Mesendoderm (in vitro differentiated cells): ENCODE data around the gene ATP1A2.

ENCODE experiments used
- DNase-seq: peaks from one replicate; pipeline ENCODE4 v3.0.0; 2013
- H2AK5ac ChIP-seq: 2 replicates; pipeline ENCODE4 v1.6.1; 2013; ENCODE audit warnings: low read length, inconsistent platforms
- H2BK120ac ChIP-seq: 2 replicates; pipeline ENCODE4 v1.6.1; 2013; ENCODE audit warnings: low read depth, mild to moderate bottlenecking, low read length, moderate library complexity, mixed read lengths
- H2BK15ac ChIP-seq: replicated peaks from 2 replicates; pipeline ENCODE4 v1.6.1; 2013; ENCODE audit warnings: low read depth, mild to moderate bottlenecking, moderate library complexity
- H2BK5ac ChIP-seq: 2 replicates; pipeline ENCODE4 v1.6.1; 2013; ENCODE audit warnings: low read length, inconsistent platforms
- H3K18ac ChIP-seq: 2 replicates; pipeline ENCODE4 v1.6.1; 2013; ENCODE audit warnings: mild to moderate bottlenecking, low read length, mixed read lengths
- H3K23ac ChIP-seq: one replicate; pipeline ENCODE4 v1.6.1; 2013; ENCODE audit warnings: low read length
- H3K27ac ChIP-seq: 2 replicates; pipeline ENCODE4 v1.5.1; 2013; ENCODE audit warnings: low read depth, mild to moderate bottlenecking, inconsistent platforms, low read length, moderate library complexity
- H3K27me3 ChIP-seq: 2 replicates; pipeline ENCODE4 v1.6.1; 2013; ENCODE audit warnings: low read length, control low read depth, mild to moderate bottlenecking, inconsistent platforms; ENCODE audit not compliant: insufficient read depth, poor library complexity
- H3K36me3 ChIP-seq: 2 replicates; pipeline ENCODE4 v1.6.1; 2013; ENCODE audit warnings: low read length, inconsistent platforms; ENCODE audit not compliant: control insufficient read depth, insufficient read depth
- H3K4ac ChIP-seq: one replicate; pipeline ENCODE4 v1.6.1; 2013; ENCODE audit warnings: low read depth, mild to moderate bottlenecking, low read length, moderate library complexity
- H3K4me1 ChIP-seq: 2 replicates; pipeline ENCODE4 v1.6.1; 2013; ENCODE audit warnings: low read depth, low read length, inconsistent platforms; ENCODE audit not compliant: control insufficient read depth
- H3K4me2 ChIP-seq: 2 replicates; pipeline ENCODE4 v1.6.1; 2013; ENCODE audit warnings: low read length
- H3K4me3 ChIP-seq: 2 replicates; pipeline ENCODE4 v1.5.1; 2013; ENCODE audit warnings: mild to moderate bottlenecking, low read length
- H3K56ac ChIP-seq: one replicate; pipeline ENCODE4 v1.6.1; 2013; ENCODE audit warnings: low read length
- H3K79me1 ChIP-seq: 2 replicates; pipeline ENCODE4 v1.6.1; 2013; ENCODE audit warnings: low read length, inconsistent platforms
- H3K79me2 ChIP-seq: 2 replicates; pipeline ENCODE4 v1.6.1; 2013; ENCODE audit warnings: mild to moderate bottlenecking, low read length; ENCODE audit not compliant: control insufficient read depth, insufficient read depth
- H3K9ac ChIP-seq: 2 replicates; pipeline ENCODE4 v1.6.1; 2013; ENCODE audit warnings: low read length, inconsistent platforms
- H4K5ac ChIP-seq: one replicate; pipeline ENCODE4 v1.6.1; 2013; ENCODE audit warnings: low read length
- H4K8ac ChIP-seq: one replicate; pipeline ENCODE4 v1.6.1; 2013; ENCODE audit warnings: low read depth, mild to moderate bottlenecking, control low read depth, low read length, moderate library complexity
- WGBS: extraction: QIAGEN DNeasy Blood & Tissue Kit; methylation state at CpG from one replicate; pipeline ENCODE4 v1.1.7; 2013; ENCODE audit warnings: low lambda C conversion rate, missing lambda C conversion rate; ENCODE audit not compliant: insufficient coverage; ENCODE audit errors: extremely low coverage; 5-methylcytosine and 5-hydroxymethylcytosine counted together

Gene ATP1A2

DNA sequence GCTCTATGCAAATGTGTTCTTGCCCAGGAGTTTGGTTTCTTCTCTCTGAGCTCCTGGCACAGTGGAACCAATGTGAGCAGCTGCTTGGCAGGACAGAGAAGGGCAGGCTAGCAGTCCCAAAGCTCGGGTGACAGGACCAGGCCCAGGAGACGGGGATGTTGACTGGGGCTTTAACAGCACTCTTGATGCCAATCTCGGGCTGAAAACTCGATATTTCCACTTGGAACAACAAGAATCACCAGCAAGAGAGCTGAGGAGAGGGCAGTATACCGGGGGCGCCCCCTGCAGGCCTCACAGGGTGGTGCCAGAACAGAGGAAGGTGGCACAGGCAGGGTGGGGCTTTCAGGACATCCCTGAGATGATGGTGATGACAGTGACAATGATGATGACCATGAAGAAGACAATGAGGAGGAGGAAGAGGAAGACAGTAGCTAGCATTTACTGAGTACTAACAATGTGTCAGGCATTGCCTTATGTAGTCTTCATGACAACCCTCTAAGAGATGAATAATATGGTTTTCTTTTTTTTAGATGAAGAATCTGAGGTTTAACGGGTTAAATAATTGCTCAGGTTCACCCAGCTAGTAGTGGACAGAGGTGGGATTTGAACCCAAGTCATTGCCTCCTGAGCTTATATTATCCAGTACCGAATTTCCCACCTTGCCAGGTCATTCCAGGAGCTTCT lies 36.9 kb upstream of the ATP1A2 start:
- Histone ChIP-seq H2AK5ac (no peak overlapping the region), H3K79me1 (no peaks in the 10 kb centered on the region), H4K5ac (no peak overlapping the region), H3K4me1 (no peaks in the 10 kb centered on the region), H4K8ac (no peak overlapping the region), H2BK120ac (no peak overlapping the region), H3K9ac (no peak overlapping the region), H3K36me3 (no peaks in the 10 kb centered on the region), H2BK5ac (no peak overlapping the region), H3K56ac (no peak overlapping the region), H3K4me2 (no peak overlapping the region), H3K27ac (no peak overlapping the region), H3K18ac (no peak overlapping the region), H3K4ac (no peak overlapping the region), H3K23ac (no peak overlapping the region), H3K79me2 (no peaks in the 10 kb centered on the region), H2BK15ac (no peak overlapping the region), H3K27me3 (peaks cover 3% of the 10 kb centered on the region), H3K4me3 (no peak overlapping the region)
- no CpG with 5 or more reads among the region's 8 CpGs for WGBS
- peak; percentile 70 for DNase-seq

DNA sequence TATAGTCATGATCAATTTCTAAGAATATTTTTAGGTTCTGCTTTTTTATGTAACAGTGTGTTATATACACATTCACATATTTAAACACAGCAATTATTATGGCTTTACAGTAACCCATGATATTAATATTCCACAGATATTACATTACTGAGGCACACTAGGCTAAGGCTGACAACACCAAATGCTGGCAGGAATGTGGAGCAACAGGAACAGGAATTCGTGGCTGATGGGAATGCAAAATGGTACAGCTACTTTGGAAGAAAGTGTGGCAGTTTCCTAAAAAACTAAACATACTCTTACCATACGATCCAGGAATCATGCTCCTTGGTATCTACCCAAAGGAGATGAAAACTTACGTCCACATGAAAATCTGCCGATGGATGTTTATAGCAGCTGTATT lies 36.1 kb upstream of the ATP1A2 start:
- H4K5ac ChIP-seq, result no peak overlapping the region
- no peak overlapping the region for H3K56ac ChIP-seq
- H3K18ac ChIP-seq, result no peak overlapping the region
- DNase-seq, result no peak
- no peaks in the 10 kb centered on the region for H3K4me1 ChIP-seq
- H3K9ac ChIP-seq, result no peak overlapping the region
- H3K4ac ChIP-seq, result no peak overlapping the region
- H3K4me3 ChIP-seq, result no peak overlapping the region
- WGBS, result no CpG with 5 or more reads among the region's 4 CpGs
- peaks cover 3% of the 10 kb centered on the region for H3K27me3 ChIP-seq
- no peak overlapping the region for H2AK5ac ChIP-seq
- H2BK120ac ChIP-seq, result no peak overlapping the region
- no peak overlapping the region for H3K27ac ChIP-seq
- H3K79me2 ChIP-seq, result no peaks in the 10 kb centered on the region
- H3K4me2 ChIP-seq, result no peak overlapping the region
- no peak overlapping the region for H4K8ac ChIP-seq
- H3K23ac ChIP-seq, result no peak overlapping the region
- H3K79me1 ChIP-seq, result no peaks in the 10 kb centered on the region
- H2BK15ac ChIP-seq, result no peak overlapping the region
- no peak overlapping the region for H2BK5ac ChIP-seq
- no peaks in the 10 kb centered on the region for H3K36me3 ChIP-seq

DNA sequence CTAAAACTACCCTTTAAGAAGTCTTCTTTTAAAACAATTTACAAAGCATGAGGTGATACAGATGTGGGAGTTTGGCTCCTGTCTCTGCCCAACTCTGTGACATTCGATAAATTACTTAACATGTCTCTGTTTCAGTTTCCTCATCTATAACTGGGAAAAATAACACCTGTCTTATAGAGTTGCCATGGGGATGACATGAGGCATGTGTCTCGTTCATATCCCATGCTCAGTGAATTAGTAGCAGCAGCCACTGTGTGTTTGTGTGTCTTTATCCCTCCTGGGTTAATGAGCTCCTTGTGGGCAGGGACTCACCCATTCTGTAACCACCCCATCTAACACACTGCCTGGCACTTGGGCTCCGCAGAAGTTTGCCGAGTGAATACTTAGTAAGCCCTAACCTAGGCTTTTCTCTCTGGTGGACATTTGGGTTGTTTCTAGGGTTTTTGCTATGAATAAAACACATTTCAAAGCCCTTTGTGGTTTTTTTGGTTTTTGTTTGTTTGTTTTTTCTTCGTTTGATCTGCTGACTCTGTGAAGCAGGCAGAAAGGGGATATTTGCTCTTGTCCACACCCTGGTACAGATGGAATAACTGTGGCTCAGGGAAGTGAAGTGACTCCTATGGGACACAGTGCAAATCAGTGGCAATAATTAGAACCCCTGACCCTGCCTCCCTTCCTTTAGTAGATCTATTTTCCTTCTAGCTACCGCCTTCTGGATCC lies 35.0 kb upstream of the ATP1A2 start:
- H2BK120ac ChIP-seq, result no peak overlapping the region
- no peaks in the 10 kb centered on the region for H3K36me3 ChIP-seq
- H2BK5ac ChIP-seq, result no peak overlapping the region
- no peak overlapping the region for H4K8ac ChIP-seq
- no peaks in the 10 kb centered on the region for H3K4me1 ChIP-seq
- H3K56ac ChIP-seq, result no peak overlapping the region
- H3K27ac ChIP-seq, result no peak overlapping the region
- H3K79me2 ChIP-seq, result no peaks in the 10 kb centered on the region
- H3K27me3 ChIP-seq, result peaks cover 3% of the 10 kb centered on the region
- H3K79me1 ChIP-seq, result no peaks in the 10 kb centered on the region
- H3K4me3 ChIP-seq, result no peak overlapping the region
- no peak overlapping the region for H3K4me2 ChIP-seq
- H2BK15ac ChIP-seq, result no peak overlapping the region
- no peak overlapping the region for H3K4ac ChIP-seq
- no peak overlapping the region for H3K23ac ChIP-seq
- no peak for DNase-seq
- WGBS, result no CpG with 5 or more reads among the region's 6 CpGs
- H4K5ac ChIP-seq, result no peak overlapping the region
- no peak overlapping the region for H3K9ac ChIP-seq
- no peak overlapping the region for H2AK5ac ChIP-seq
- H3K18ac ChIP-seq, result no peak overlapping the region

DNA sequence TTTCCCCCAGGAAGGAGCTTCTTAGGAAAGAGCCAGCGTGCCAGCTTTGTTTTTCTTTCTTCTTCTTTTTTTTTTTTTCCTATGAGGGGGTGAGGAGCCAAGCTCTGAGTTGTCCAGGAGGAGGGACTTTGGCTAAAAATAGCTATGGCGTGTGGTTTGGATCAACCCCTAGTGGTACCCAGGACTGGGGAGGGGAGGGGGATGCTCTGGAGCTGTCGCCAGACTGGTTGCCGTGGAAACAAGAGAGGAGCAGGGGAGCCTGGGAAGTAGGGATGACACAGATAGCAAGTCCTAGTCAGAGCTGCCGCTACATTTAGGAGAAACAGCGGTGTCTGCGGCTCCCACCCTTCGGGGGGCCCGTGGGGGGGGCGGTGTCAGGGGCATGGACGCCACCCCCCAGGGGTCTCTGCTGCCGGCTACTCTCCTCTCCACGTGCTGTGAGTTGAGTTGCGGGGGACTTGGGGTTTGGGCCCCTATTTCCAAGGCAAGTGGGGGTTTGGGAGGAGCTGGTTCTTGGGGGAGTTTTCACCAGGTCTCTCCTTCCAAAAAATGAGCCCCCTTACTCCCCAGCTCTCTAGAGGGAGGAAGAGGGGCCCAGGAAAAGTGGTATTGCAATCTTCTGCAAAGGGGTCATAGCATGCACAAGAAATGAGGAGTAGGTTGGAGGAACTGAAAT lies 34.2 kb upstream of the ATP1A2 start, which contains the start of gene KCNJ9:
TSS of gene KCNJ9 (plus strand) at position 278 of the 676 bp plus-strand sequence. CDS start 2,493 bp downstream, outside the sequence.
- Histone ChIP-seq H3K36me3 (no peaks in the 10 kb centered on the region), H3K56ac (no peak within 1 kb of the TSS), H3K79me2 (no peaks in the 10 kb centered on the region), H3K27me3 (peaks cover 3% of the 10 kb centered on the region), H4K8ac (no peak within 1 kb of the TSS), H2BK5ac (no peak within 1 kb of the TSS), H3K4me2 (no peak within 1 kb of the TSS), H3K23ac (no peak within 1 kb of the TSS), H3K4me1 (no peaks in the 10 kb centered on the region), H3K27ac (no peak within 1 kb of the TSS), H3K4ac (no peak within 1 kb of the TSS), H3K4me3 (no peak within 1 kb of the TSS), H2BK120ac (no peak within 1 kb of the TSS), H3K79me1 (no peaks in the 10 kb centered on the region), H2AK5ac (no peak within 1 kb of the TSS), H3K18ac (no peak within 1 kb of the TSS), H2BK15ac (no peak within 1 kb of the TSS), H4K5ac (no peak within 1 kb of the TSS), H3K9ac (no peak within 1 kb of the TSS)
- DNase-seq, result peak; percentile 81
- WGBS, result no CpG with 5 or more reads among the region's 14 CpGs

DNA sequence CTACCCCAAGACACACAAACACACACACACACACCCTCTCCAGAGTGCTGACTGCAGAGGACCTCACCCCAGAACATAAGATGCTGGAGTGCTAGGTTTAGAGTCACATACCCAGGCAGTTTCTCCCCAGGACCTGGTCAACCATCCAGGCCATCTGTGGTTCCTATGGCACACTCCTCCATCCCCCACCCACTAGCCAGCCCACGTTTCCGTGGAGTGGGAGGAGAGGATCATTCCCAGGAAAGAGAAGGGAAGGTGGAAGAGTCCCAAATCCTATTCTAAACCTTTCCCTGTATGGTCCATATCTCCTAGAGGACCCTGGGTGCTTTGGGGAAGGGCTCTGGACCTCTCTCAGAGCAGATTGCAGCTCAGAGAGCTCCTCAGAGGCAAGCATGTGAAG lies 33.1 kb upstream of the ATP1A2 start:
- H3K9ac ChIP-seq, result no peak overlapping the region
- H3K4me3 ChIP-seq, result no peak overlapping the region
- H3K79me1 ChIP-seq, result no peaks in the 10 kb centered on the region
- H3K79me2 ChIP-seq, result no peaks in the 10 kb centered on the region
- no peak overlapping the region for H3K56ac ChIP-seq
- no peak overlapping the region for H3K4ac ChIP-seq
- no peak overlapping the region for H2AK5ac ChIP-seq
- no peak overlapping the region for H3K23ac ChIP-seq
- H3K36me3 ChIP-seq, result no peaks in the 10 kb centered on the region
- no peaks in the 10 kb centered on the region for H3K4me1 ChIP-seq
- H3K27ac ChIP-seq, result no peak overlapping the region
- H2BK120ac ChIP-seq, result no peak overlapping the region
- no peak overlapping the region for H3K18ac ChIP-seq
- H2BK15ac ChIP-seq, result no peak overlapping the region
- H4K5ac ChIP-seq, result no peak overlapping the region
- H3K27me3 ChIP-seq, result peaks cover 3% of the 10 kb centered on the region
- WGBS, result no CpG with 5 or more reads among the region's 2 CpGs
- H3K4me2 ChIP-seq, result no peak overlapping the region
- H2BK5ac ChIP-seq, result no peak overlapping the region
- H4K8ac ChIP-seq, result no peak overlapping the region
- no peak for DNase-seq
